Thyroid gland (tissue), 4 donors: Measurements from ENCODE around the gene CCSER1. TPM values are rescaled to one million over a fixed set of nuclear protein-coding genes. Genes with fewer than 3 reads are reported as not detected.
A peak's percentile ranks its signal among the peaks of the same experiment; 100 is the strongest.
"Not testable (repeated sequence)": the region's sequence is repeated elsewhere in the genome, so short reads cannot be mapped to it uniquely, and the experiment has no call there.

Source experiments
- DNase-seq, 2 donors: peaks; one replicate each; pipeline ENCODE4 v3.0.0-alpha.2; 2019
- H3K27ac ChIP-seq, 3 donors: fragments of 200-600 bp; sonication (generic); 1 replicate in 2 of 3; 2 replicates in 1 of 3; pipeline ENCODE4 v1.5.1; 2016 to 2019; ENCODE audit warnings: mild to moderate bottlenecking in 1 of 3, moderate library complexity in 1 of 3
- H3K27me3 ChIP-seq: fragments of 200-600 bp; sonication (generic); one replicate; pipeline ENCODE4 v1.5.1; 2019
- H3K36me3 ChIP-seq, 2 donors: fragments of 200-600 bp; sonication (generic); one replicate each; pipeline ENCODE4 v1.5.1; 2016 to 2019
- H3K4me1 ChIP-seq, 2 donors: fragments of 200-600 bp; sonication (generic); one replicate each; pipeline ENCODE4 v1.5.1; 2017 to 2019
- H3K4me3 ChIP-seq, 3 donors: fragments of 200-600 bp; sonication (generic); replicated peaks in 1 of 3; 1 replicate in 2 of 3; 2 replicates in 1 of 3; pipeline ENCODE4 v1.5.1; 2016; ENCODE audit warnings: mild to moderate bottlenecking in 1 of 3
- H3K9me3 ChIP-seq: fragments of 200-600 bp; sonication (generic); one replicate; pipeline ENCODE4 v1.5.1; 2017
- POLR2A ChIP-seq, 2 donors: fragments of 450-650 bp; IDR thresholded peaks; one replicate each; pipeline ENCODE4 v1.6.1; 2017; ENCODE audit warnings: antibody characterized with exemption in 2 of 2, mild to moderate bottlenecking in 2 of 2, moderate library complexity in 1 of 2
- WGBS, 2 donors: methylation state at CpG; one replicate each; pipeline ENCODE4 v1.1.5; 2017; 5-methylcytosine and 5-hydroxymethylcytosine counted together
- intact Hi-C: fragments of 100-400 bp; cut with DNase I; formaldehyde crosslinking; loops from one replicate; pipeline ENCODE4 v1.15.1; 2023
- total RNA-seq, 4 donors: library from RNA; depleted of rRNA; stranded (reverse); fragments of >200 nt; gene quantifications; one replicate each; pipeline ENCODE4 v1.2.3, GENCODE V29; 2016
- TF ChIP-seq, protein P1 (sequence below), 6 experiments: fragments of 200-600 bp in 3 of 6; fragments of 450-650 bp in 3 of 6; sonication (generic) in 3 of 6; IDR thresholded peaks; one replicate each; pipeline ENCODE4 v1.5.1; 2016 to 2019; ENCODE audit warnings: antibody characterized with exemption in 6 of 6, mild to moderate bottlenecking in 2 of 6, inconsistent platforms in 1 of 6, moderate library complexity in 1 of 6

CCSER1 gene
- total RNA-seq, 4 donors from 2014 or later, result 37.7 to 52.3 (median 43.3) TPM

DNA sequence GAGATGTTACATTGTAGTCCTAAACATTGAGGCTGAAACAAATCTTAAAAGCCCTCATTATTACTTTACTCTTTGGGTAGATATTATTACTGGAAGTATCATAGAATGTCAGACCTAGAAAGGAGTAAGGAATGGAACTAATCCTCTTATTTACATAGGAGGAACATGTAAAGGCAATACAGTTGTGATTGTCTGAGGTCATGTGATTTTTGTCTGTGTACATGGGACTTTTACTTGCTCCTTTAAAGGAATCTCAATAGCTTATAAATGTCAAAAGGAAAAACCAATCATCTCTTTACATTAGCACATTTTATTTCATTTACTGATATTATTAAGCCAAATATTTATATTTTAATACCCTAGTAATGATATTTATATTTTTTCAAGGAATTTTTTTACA is 568.2 kb downstream of the CCSER1 start:
- TF ChIP-seq POLR2A (IDR thresholded peaks at IDR 0.05), result no peak
- TF ChIP-seq, protein P1, sequence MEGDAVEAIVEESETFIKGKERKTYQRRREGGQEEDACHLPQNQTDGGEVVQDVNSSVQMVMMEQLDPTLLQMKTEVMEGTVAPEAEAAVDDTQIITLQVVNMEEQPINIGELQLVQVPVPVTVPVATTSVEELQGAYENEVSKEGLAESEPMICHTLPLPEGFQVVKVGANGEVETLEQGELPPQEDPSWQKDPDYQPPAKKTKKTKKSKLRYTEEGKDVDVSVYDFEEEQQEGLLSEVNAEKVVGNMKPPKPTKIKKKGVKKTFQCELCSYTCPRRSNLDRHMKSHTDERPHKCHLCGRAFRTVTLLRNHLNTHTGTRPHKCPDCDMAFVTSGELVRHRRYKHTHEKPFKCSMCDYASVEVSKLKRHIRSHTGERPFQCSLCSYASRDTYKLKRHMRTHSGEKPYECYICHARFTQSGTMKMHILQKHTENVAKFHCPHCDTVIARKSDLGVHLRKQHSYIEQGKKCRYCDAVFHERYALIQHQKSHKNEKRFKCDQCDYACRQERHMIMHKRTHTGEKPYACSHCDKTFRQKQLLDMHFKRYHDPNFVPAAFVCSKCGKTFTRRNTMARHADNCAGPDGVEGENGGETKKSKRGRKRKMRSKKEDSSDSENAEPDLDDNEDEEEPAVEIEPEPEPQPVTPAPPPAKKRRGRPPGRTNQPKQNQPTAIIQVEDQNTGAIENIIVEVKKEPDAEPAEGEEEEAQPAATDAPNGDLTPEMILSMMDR (IDR thresholded peaks at IDR 0.05), result no peak
- no peaks in the 10 kb centered on the region for H3K36me3 ChIP-seq
- no peak overlapping the region for H3K4me3 ChIP-seq
- no peaks in the 10 kb centered on the region for H3K27me3 ChIP-seq
- intact Hi-C loops, result no loop called here
- no peaks in the 10 kb centered on the region for H3K4me1 ChIP-seq
- H3K9me3 ChIP-seq, result no peaks in the 10 kb centered on the region
- DNase-seq, result no peak
- H3K27ac ChIP-seq, result no peak overlapping the region

DNA sequence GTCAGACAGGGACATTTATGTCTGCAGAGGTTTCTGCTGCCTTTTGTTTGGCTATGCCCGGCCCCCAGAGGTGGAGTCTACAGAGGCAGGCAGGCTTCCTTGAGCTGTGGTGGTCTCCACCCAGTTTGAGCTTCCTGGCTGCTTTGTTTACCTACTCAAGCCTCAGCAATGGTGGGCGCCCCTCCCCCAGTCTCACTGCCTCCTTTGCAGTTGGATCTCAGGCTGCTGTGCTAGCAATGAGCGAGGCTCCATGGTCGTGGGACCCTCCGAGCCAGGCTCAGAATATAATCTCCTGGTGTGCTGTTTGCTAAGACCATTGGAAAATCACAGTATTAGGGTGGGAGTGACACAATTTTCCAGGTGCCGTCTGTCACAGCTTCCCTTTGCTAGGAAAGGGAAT is 578.3 kb downstream of the CCSER1 start:
- H3K9me3 ChIP-seq, H3K4me3 ChIP-seq, H3K27me3 ChIP-seq, DNase-seq, H3K4me1 ChIP-seq, intact Hi-C loops, H3K27ac ChIP-seq, H3K36me3 ChIP-seq: not testable (repeated sequence)
- WGBS, 2 donors, result 81 to 91% methylated on average over 6 of the region's 6 CpGs

DNA sequence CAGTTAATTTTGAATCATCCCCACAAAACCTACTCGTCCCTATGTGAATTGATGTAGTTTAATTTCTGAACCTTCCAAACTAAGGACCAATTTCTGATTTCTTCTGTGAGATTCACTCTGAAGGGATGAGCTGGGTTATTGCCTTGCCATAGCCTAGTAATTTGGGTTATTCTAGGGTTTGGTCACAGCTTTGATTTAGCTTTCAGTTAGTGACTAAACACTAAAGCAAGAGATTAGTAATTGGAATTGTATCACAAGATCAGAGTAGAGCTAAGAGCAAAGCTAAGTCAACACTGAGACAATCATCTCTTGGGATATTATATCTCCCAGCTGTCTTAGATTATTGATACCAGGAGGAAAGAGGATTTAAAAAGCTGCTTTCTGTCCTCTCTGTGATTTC is 588.0 kb downstream of the CCSER1 start:
- Histone ChIP-seq H3K4me1 (peaks cover 0 to 5% of the 10 kb centered on the region in 2 donors), H3K27ac (no peak overlapping the region), H3K9me3 (no peaks in the 10 kb centered on the region), H3K4me3 (no peak overlapping the region), H3K36me3 (no peaks in the 10 kb centered on the region), H3K27me3 (no peaks in the 10 kb centered on the region)
- 88 to 93% methylated on average over 1 of the region's 1 CpG for WGBS, 2 donors
- no peak for TF ChIP-seq POLR2A (IDR thresholded peaks at IDR 0.05)
- TF ChIP-seq, protein P1 (IDR thresholded peaks at IDR 0.05), result no peak
- DNase-seq, result no peak
- intact Hi-C loops, result no loop called here

DNA sequence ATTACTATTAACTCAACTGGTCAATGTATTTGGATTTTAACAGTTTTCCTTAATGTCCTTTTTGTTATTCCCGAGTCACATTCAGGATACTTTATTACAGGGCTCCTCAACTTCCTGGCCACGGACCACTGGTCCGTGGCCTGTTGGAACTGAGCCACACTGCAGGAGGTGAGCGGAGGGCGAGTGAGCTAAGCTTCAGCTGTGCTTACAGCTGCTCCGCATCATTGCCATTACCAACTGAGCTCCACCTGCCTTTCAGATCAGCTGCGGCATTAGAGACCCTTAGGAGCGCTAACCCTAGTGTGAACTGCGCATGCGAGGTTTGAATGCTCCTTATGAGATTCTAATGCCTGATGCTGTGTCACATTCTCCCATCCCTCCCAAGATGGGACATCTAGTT is 591.7 kb downstream of the CCSER1 start:
- TF ChIP-seq, protein P1 (IDR thresholded peaks at IDR 0.05), result no peak
- TF ChIP-seq POLR2A (IDR thresholded peaks at IDR 0.05), result no peak
- peaks cover 4% of the 10 kb centered on the region for H3K9me3 ChIP-seq
- no peak overlapping the region for H3K4me3 ChIP-seq
- no peaks in the 10 kb centered on the region for H3K27me3 ChIP-seq
- no peaks in the 10 kb centered on the region for H3K36me3 ChIP-seq
- no peak overlapping the region for H3K27ac ChIP-seq
- peak; percentile 62 to 80 for DNase-seq
- 68 to 73% methylated on average over 10 of the region's 10 CpGs for WGBS, 2 donors
- peaks cover 0 to 5% of the 10 kb centered on the region in 2 donors for H3K4me1 ChIP-seq
- intact Hi-C loops, result no loop called here

DNA sequence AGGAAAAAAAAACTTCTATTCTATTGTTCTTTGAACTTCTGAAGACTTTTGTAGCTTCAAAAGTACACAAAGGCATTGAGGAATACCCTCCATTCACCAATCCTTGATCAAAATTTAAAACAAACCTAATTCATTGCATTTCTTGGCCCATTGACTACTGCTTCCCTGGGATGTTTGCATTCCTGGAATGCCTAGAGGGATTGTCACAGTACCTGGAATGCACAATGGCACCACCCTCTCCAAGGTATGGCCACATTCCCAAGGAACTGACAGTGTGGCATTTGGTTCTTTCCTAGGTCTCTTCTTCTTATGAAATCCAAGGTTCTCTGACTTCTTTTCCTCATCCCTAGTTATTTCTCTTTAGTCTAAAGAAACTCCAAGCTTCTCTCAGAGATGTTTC is 600.7 kb downstream of the CCSER1 start:
- no peaks in the 10 kb centered on the region for H3K4me1 ChIP-seq
- intact Hi-C loops, result no loop called here

More for the DNA sequence above, 600.7 kb downstream of the CCSER1 start:
- H3K36me3 ChIP-seq, result no peaks in the 10 kb centered on the region
- DNase-seq, result no peak
- H3K27me3 ChIP-seq, result no peaks in the 10 kb centered on the region
- no peak overlapping the region for H3K27ac ChIP-seq
- H3K9me3 ChIP-seq, result no peaks in the 10 kb centered on the region
- TF ChIP-seq, protein P1 (IDR thresholded peaks at IDR 0.05), result no peak
- TF ChIP-seq POLR2A (IDR thresholded peaks at IDR 0.05), result no peak
- no peak overlapping the region for H3K4me3 ChIP-seq
